Frontal cortex (tissue), 4 donors: Measurements from ENCODE around the gene ITGB8. TPM values are rescaled to one million over a fixed set of nuclear protein-coding genes. Genes with fewer than 3 reads are reported as not detected.
"Not testable (repeated sequence)": the region's sequence is repeated elsewhere in the genome, so short reads cannot be mapped to it uniquely, and the experiment has no call there.

Experiments used
- DNase-seq, 2 donors: peaks; one replicate each; pipeline ENCODE4 v3.0.0; 2012; ENCODE audit warnings: low spot score in 2 of 2
- FAIRE-seq: peaks from 2 replicates; lab custom pipeline; 2012; peaks lifted over from hg19 to GRCh38; lab: Jason Lieb, UNC
- total RNA-seq: library from RNA; depleted of rRNA; stranded (reverse); fragments of >200 nt; gene quantifications from one replicate; pipeline ENCODE4 v1.2.3, GENCODE V29; 2014
- donor health status: control.
- donor health status: control.
- donor health status: control.

Gene ITGB8
- total RNA-seq, 1 donor from 2014 or later = 66.9 TPM

DNA sequence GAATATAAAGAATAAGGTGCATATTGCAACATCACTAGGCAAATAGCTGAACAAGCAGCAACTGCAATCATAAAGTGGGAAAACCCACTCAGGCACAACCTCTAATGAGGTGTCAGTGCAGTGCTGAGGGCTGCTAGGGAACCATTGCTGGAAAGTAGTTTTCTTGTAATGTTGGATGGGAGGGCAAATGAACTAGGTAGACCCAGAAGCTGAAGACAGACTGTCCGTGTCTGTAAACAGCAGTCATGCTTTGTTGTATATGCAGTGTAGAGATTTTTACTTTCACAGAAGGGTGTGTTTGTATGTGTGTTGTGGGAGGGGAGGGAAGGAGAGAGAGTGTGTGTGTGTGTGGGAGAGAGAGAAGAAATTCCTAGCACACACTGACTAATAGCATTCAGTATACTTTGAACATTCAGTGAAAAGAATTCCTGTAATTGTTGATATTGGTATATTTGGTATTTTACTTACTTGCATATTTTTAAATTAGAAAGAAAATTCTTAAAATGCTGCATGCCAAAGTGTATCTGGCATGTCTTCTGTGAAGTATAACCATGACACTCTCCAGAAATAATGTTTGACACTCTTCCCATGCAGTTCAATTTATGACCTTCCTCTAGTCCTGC, 28.8 kb downstream of the ITGB8 start:
- FAIRE-seq (no peak), DNase-seq (no peak)

DNA sequence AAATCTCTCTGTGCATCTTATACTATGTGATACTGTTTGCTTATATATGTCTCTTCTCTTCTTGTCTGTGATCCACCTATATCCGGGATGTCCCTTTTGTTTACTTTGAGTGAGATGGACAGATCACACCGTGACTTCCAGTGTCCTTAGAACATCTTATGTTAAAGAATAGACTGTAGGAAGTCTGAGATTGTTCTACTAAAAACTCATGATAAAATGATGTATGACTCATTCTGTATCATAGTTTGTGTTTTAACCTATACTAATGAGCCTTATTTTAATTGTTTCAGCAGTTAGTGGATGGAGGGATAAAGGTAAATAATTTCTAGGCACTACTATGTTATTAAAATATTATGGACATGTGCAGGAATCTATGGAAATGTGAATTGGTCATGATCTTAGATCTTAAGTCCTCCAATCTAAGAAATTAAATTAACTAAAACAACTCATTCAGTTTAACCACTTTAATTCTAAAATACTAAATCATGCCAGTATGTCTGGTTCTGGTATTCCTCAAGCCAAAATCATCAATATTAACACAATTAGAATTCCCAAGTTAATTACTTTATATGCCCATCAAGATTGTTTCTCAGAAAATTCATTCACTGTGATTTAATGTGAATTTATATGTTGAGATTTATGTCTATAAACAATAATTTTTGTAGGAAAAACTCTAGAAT, 32.0 kb downstream of the ITGB8 start:
- FAIRE-seq = no peak
- no peak for DNase-seq

GRCh38 chr7:20364571-20365196, 34.0 kb downstream of the ITGB8 start:
- DNase-seq (no peak), FAIRE-seq (no peak)

DNA sequence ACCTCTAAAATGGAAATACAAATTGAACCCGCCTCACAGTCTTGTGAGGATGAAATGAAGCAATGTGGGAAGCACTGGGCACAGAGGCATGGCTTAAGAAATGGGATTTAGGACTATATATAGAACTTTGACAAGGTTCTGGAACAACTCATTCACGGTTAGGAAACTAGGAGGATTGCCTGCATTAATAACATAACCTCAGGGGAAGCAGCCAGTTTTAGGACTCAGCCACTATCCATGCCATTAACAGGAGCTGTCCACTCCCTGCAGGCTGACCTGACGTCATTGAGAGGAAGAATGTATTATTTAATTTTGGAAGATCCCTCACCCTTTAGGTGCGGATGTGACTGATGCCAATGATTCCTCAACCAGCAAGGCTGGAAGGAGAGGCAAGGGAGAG, 34.8 kb downstream of the ITGB8 start:
- DNase-seq (no peak), FAIRE-seq (no peak)

DNA sequence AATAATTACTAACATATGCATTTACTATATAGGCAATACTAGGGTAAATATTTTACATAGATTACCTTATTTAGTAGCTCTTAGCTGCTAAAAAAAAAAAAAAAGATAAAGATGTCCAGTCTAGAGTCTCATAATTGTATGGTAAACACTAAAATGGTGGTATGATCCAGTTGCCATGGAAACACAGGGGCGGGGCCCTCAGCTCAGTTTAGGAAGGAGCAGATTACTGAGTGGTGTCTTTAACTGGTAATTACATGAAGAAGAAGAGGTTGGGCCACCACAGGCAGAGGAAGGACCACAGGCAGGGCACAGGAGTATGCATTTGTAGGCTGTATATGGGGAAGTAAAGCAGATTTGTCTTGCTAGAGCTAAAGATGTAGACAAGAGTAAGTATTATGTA, 43.7 kb downstream of the ITGB8 start:
- DNase-seq = no peak

GRCh38 chr7:20376796-20377195, 46.1 kb downstream of the ITGB8 start:
- no peak for FAIRE-seq
- DNase-seq = no peak

More for the DNA sequence above, 43.7 kb downstream of the ITGB8 start:
- FAIRE-seq = no peak

- DNase-seq (no peak), FAIRE-seq (no peak)
Observed at GRCh38 chr7:20381406-20382034, 50.8 kb downstream of the ITGB8 start.

DNA sequence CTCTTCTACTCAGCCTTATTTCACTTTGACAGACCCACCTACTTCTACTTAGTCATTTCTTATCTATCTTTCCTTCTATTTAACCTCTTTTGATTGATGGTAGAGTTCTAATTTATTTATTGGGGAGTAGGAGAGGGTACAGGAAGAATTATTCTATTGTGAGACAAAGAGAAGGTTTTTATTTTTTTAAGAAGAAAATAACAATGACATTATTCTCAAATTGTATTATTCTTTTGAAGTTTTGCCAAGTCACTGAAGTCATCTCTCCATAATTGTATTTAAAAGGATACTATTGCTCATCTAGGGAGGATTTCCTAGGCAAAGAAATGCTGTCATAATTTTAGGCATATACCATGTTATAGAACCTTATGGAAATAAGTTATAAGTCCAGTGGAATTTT, 52.7 kb downstream of the ITGB8 start:
- peak; percentile 6 for FAIRE-seq

GRCh38 chr7:20385126-20385525, 54.4 kb downstream of the ITGB8 start:
- no peak for DNase-seq
- FAIRE-seq = no peak

More for the DNA sequence above, 52.7 kb downstream of the ITGB8 start:
- no peak for DNase-seq

DNA sequence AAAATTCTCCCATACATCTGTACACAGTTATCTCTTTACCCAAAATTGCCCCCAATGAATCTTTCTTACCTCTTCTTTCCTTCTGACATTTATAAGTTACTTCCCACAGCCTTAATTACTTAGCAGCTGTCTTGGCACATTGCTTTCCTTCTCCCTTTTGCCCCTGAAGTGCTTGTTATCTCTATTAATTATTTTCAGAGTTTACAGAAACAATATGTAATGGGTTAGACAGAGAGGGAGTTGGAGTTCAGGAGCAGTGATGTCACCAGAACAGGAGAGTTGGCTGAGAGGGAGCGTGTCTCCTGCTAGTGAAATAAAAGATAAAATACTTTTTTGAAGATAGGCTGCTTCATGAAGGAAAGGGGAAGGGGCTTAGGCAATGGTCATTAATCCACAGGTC, 57.4 kb downstream of the ITGB8 start:
- DNase-seq (no peak), FAIRE-seq (no peak)

GRCh38 chr7:20389192-20389591, 58.5 kb downstream of the ITGB8 start:
- not testable (repeated sequence) for DNase-seq, FAIRE-seq

DNA sequence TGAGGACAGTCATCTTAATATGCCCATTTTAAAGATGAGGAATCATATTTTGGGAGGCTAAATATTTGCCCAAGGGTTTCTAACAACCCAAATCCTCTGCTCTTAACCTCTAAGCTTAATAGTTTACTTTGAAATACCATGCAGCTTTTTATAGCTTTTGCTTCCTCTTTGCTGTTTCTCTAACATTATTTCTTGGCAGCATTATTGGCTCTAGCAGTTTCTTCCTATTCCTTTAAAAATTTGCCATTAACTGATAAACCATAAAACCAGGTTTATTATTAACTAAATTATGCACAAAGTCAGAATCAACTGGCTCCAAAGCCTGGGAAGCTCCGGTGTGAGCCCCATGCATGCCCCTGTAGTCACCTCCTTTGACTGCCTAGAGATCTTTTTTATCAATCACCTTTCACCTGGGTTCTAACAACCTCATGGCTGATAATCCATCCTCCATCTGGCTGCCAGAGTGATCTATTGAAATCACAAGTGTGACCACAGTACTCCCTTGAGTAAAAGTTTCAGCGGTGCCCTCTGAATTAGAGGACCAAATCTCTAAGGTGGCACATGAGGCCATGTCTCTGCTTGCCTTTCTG, 62.4 kb downstream of the ITGB8 start:
- FAIRE-seq = no peak
- no peak for DNase-seq

GRCh38 chr7:20393616-20394015, 62.9 kb downstream of the ITGB8 start:
- DNase-seq (no peak), FAIRE-seq (no peak)

GRCh38 chr7:20394284-20394683, 63.6 kb downstream of the ITGB8 start:
- FAIRE-seq (no peak), DNase-seq (no peak)

DNA sequence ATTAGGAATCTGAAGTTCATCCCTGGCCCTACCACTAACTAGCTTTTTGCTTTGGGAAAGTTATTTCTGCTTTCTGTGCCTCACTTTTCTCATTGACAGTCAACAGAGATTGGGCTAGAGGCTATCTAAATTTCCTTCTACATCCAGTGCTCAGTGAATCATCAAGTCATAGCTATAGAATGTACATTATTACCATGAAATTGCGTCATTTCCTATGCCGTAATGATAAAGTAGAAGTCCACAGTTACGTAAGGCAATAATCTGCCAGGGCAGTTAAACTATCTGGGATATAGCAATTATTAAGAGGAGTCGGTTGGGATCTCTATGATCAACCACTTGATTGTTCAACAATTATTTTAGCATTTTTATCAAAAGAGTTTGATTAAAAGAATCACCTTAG, 64.4 kb downstream of the ITGB8 start:
- DNase-seq = no peak
- FAIRE-seq = no peak

GRCh38 chr7:20395511-20395910, 64.8 kb downstream of the ITGB8 start:
- DNase-seq (no peak), FAIRE-seq (no peak)

DNA sequence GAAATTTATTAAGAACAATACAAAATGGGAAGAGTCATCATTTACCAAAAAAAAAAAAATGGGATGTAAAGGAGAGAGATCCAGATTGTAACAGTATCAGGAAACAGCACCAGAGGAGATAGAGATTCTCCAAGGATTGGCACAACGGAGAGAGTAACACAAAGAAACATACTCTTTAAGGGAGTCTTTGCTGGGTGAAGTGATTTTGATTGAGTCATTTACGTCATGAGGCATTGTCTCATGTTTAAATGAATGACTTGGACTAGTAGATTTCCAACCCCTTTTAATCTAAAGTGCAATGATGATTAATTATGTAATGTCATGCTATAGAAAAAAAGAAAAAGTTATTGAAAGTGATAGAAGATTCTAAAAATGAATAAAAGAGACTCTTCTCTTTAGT, 68.8 kb downstream of the ITGB8 start:
- no peak for FAIRE-seq
- DNase-seq = no peak

DNA sequence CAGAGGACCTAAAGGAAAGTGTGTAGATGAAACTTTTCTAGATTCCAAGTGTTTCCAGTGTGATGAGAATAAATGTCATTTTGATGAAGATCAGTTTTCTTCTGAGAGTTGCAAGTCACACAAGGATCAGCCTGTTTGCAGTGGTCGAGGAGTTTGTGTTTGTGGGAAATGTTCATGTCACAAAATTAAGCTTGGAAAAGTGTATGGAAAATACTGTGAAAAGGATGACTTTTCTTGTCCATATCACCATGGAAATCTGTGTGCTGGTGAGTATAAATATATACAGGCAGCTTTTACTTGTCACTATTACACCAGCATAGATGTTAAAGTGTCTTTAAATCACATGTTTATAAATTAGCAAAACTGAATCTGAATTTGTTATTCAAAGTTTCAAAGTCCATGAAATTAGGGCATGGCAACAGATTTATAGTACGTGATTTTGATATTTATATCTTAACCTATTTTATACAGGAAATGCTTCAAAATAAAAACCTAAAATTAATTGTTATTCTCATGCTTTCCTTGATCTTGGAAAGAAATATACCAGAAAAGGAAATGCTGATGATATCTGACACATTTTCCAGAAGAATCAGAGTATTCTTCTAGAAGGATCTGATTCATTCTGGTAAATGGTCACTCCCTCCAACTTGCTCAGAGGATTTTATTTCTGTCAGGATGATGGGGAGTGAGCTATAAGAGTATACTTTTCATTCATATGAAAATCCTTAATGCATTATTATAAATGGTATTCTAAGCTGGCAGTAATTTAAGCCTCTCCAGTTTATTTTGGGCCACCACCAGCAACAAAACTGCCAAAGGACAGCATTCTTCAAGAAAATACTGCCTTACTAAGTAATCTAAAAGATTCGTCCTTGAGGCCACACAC, 71.4 kb downstream of the ITGB8 start:
- peak; percentile 33 for FAIRE-seq

DNA sequence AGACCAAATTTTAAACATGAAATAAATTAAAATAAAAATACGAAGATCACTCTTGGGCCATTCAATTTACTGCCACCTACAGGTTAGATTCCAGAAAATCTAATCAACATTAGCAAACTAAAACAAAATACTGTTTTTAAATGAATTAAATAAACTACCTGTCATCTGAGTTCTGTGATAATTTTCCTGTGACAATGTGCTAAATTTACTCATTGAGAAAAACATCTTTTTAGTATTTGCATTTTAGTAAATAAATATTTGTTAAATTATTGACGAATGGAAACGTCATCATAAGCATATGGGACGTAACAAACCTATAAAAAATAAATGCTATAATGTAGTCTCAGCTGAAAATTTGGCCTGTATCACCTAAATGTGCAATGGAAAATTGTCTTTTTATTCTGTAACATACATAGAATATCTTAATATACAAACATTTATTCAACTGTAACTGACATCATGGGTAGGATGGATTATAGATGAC, 72.1 kb downstream of the ITGB8 start:
- FAIRE-seq = peak; percentile 90
- DNase-seq = no peak

More for the DNA sequence above, 71.4 kb downstream of the ITGB8 start:
- no peak for DNase-seq
